Right lobe of liver (tissue), 6 donors: ENCODE measurements around the gene AHR. TPM values are rescaled to one million over a fixed set of nuclear protein-coding genes. Genes with fewer than 3 reads are reported as not detected.
A peak's percentile ranks its signal among the peaks of the same experiment; 100 is the strongest.

Experiments used
- ATAC-seq, 4 donors: fragments of 200-7000 bp; cut with Tn5 transposase; one replicate each; pipeline ENCODE4 v1.9.1; 2020; ENCODE audit warnings: mild to moderate bottlenecking in 4 of 4, moderate library complexity in 4 of 4
- DNase-seq, 3 donors: peaks; one replicate each; pipeline ENCODE4 v3.0.0-alpha.2; 2020
- H3K27ac ChIP-seq, 3 donors: fragments of 200-600 bp; one replicate each; pipeline ENCODE4 v1.8.0; 2022
- H3K27me3 ChIP-seq, 2 donors: fragments of 200-600 bp; one replicate each; pipeline ENCODE4 v1.8.0; 2022
- H3K36me3 ChIP-seq, 4 donors: fragments of 200-600 bp; sonication (generic) in 1 of 4; one replicate each; pipeline versions ENCODE4 v1.5.1 to v1.8.0; 2017 to 2022; ENCODE audit warnings: control low read depth in 1 of 4
- H3K4me1 ChIP-seq, 4 donors: fragments of 200-600 bp; sonication (generic) in 1 of 4; one replicate each; pipeline versions ENCODE4 v1.5.1 to v1.8.0; 2017 to 2022; ENCODE audit warnings: control low read depth in 1 of 4
- H3K4me3 ChIP-seq, 3 donors: fragments of 200-600 bp; one replicate each; pipeline ENCODE4 v1.8.0; 2022
- H3K9me3 ChIP-seq, 4 donors: fragments of 200-600 bp; sonication (generic) in 1 of 4; one replicate each; pipeline versions ENCODE4 v1.5.1 to v1.8.0; 2017 to 2022; ENCODE audit warnings: control low read depth in 1 of 4
- POLR2A ChIP-seq: fragments of 450-650 bp; IDR thresholded peaks from one replicate; pipeline ENCODE4 v1.6.1; 2017; ENCODE audit warnings: antibody characterized with exemption, mild to moderate bottlenecking
- WGBS: methylation state at CpG from one replicate; pipeline ENCODE4 v1.1.6; 2018; ENCODE audit warnings: low coverage, low lambda C conversion rate; ENCODE audit not compliant: insufficient coverage; ENCODE audit errors: missing lambda C conversion rate; 5-methylcytosine and 5-hydroxymethylcytosine counted together
- intact Hi-C, 2 donors: fragments of 100-400 bp; cut with DNase I; formaldehyde crosslinking; loops; one replicate each; pipeline versions ENCODE4 v1.11.2 to v1.14.1; 2022
- total RNA-seq, 6 experiments: library from RNA; depleted of rRNA in 2 of 6; stranded (reverse); fragments of >200 nt in 2 of 6; fragmentation: NEBNext Ultra II Directional in 3 of 6; extraction: Animal tissue kit (Norgen Biotek cat#: 25700) in 3 of 6; gene quantifications; one replicate each; pipeline versions ENCODE4 v1.1.0 to v1.2.4, GENCODE V29; 2016 to 2023
- TF ChIP-seq, protein P1 (sequence below), 4 donors: fragments of 200-600 bp in 3 of 4; fragments of 450-650 bp in 1 of 4; IDR thresholded peaks; one replicate each; pipeline versions ENCODE4 v1.5.1 to v1.8.0; 2016 to 2022; ENCODE audit warnings: antibody characterized with exemption in 4 of 4, mild to moderate bottlenecking in 2 of 4
- donor health status: DM: no; HTN: yes; CAD: no.
- donor health status: DM: no; HTN: no; CAD: no.
- donor health status: DM: no; HTN: no; CAD: no.
- donor health status: DM: no; HTN: yes; CAD: no.
- donor health status: DM: no; HTN: yes; CAD: no.

AHR gene
- total RNA-seq, 6 experiments from 2014 or later, result 31.2 to 67.9 (median 41.0) TPM

DNA sequence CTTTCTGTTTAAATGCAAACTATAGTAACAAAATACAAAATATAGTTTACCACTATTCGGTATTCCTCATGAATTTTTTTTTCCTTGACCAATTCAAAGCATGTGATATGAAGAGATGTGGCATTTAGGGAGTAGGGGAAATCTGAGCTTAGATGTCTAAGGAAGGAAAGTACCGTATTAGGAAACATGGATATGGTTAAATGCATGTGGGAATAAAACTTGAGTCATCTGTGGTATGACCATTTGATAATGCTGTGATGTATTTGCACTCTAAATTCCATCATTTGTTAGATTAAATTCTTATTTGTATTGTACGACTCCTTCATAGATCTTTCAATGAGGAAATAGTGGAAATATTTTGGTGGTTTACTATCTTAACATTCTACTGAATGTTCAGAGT, 19.7 kb downstream of the AHR start:
- 79% methylated on average over 3 of the region's 3 CpGs for WGBS
- H3K27me3 ChIP-seq, result no peaks in the 10 kb centered on the region
- TF ChIP-seq POLR2A, result no peak
- TF ChIP-seq, protein P1, sequence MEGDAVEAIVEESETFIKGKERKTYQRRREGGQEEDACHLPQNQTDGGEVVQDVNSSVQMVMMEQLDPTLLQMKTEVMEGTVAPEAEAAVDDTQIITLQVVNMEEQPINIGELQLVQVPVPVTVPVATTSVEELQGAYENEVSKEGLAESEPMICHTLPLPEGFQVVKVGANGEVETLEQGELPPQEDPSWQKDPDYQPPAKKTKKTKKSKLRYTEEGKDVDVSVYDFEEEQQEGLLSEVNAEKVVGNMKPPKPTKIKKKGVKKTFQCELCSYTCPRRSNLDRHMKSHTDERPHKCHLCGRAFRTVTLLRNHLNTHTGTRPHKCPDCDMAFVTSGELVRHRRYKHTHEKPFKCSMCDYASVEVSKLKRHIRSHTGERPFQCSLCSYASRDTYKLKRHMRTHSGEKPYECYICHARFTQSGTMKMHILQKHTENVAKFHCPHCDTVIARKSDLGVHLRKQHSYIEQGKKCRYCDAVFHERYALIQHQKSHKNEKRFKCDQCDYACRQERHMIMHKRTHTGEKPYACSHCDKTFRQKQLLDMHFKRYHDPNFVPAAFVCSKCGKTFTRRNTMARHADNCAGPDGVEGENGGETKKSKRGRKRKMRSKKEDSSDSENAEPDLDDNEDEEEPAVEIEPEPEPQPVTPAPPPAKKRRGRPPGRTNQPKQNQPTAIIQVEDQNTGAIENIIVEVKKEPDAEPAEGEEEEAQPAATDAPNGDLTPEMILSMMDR (IDR thresholded peaks at IDR 0.05), result no peak
- DNase-seq, result no peak
- ATAC-seq, result no peak
- H3K36me3 ChIP-seq, result peaks cover 0 to 4% (median under 1%) of the 10 kb centered on the region in 4 donors
- H3K4me3 ChIP-seq, result no peak overlapping the region
- intact Hi-C loops, result no loop called here
- no peak overlapping the region for H3K27ac ChIP-seq
- H3K4me1 ChIP-seq, result peaks cover 0 to 80% (median 27%) of the 10 kb centered on the region in 4 donors
- no peaks in the 10 kb centered on the region for H3K9me3 ChIP-seq

DNA sequence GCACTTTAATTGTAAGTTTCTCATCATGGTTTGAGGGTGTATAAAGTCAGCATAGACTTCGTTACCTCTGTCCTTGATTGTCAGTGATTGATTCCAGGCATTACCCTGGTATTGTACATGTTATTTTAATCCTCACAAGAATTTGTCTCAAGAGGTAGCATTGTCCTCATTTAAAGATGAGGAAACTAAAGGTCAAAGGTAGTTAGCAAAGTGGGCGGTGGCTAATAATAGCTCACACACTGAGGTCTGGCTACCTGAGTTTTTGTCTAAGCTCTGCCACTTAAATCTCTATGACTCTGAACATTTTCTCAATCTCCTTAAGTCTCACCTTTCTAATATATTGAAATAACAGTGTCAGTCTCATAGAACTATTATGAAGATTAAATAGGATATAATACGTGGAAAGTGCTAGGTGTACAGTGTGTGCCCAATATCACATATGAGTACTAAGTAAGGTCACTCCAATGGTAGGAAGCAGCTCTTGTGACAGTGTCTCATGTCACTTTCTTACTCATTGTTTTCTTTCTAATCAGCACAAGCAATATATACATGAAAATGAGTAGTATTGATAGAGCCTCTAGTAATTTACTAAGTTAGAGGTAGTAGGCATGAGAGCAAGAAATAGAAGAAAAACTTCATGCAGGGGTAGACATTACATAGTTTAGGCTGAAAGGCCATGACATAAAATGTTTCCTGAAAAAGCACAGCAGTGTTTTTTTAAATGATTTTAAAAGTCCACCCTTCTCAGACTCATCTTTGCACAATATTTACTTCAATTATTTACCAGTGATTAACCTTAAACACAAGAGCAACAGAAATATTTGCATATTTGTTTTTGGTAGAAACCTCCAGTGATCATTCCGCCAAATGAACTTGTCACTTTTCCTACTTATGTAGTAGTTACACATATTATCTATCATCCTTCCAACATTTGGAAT, 21.0 kb downstream of the AHR start:
- H3K27ac ChIP-seq, result peak overlapping the region; percentile 57 to 74 (median 58)
- intact Hi-C loops, result loop anchor here in 1 of 2 donors (10.0 kb wide), 1 partner anchor 205 kb away; no protein-coding TSS in a partner anchor
- TF ChIP-seq POLR2A, result no peak
- TF ChIP-seq, protein P1 (IDR thresholded peaks at IDR 0.05), result no peak

DNA sequence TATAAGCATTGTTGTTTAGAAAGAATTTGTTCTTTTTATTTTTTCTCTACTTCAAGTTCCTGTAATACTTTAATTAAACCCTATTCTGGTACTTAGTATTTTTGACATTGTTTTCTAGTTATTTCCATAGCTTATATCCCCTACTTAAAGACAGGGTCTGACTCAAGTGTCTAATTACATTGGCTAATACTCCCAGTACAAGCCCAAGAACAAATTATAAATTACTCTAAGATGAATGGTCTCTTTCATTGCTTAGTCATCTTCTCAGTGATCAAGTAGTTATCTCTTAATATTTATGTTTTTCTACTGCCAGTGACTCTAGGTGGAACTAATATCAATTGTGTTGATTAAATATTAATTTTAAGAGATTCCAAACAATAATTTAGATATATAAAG, 21.6 kb downstream of the AHR start:
- ATAC-seq (peak in 1 of 4 donors; percentile 12), DNase-seq (no peak)
- H3K27ac ChIP-seq, result peak overlapping the region; percentile 57 to 74 (median 58)
- peaks cover 0 to 9% (median 5%) of the 10 kb centered on the region in 4 donors for H3K36me3 ChIP-seq
- H3K9me3 ChIP-seq, result no peaks in the 10 kb centered on the region
- peaks cover 0 to 69% (median 21%) of the 10 kb centered on the region in 4 donors for H3K4me1 ChIP-seq
- intact Hi-C loops, result loop anchor here in 1 of 2 donors (10.0 kb wide), 1 partner anchor 205 kb away; no protein-coding TSS in a partner anchor
- no peak for TF ChIP-seq POLR2A
- TF ChIP-seq, protein P1 (IDR thresholded peaks at IDR 0.05), result no peak
- peak overlapping the region in 1 of 3 donors; percentile 1 for H3K4me3 ChIP-seq
- H3K27me3 ChIP-seq, result no peaks in the 10 kb centered on the region

More for the DNA sequence above, 21.0 kb downstream of the AHR start:
- WGBS, result 38% methylated on average over 4 of the region's 4 CpGs
- Histone ChIP-seq H3K4me1 (peaks cover 0 to 72% (median 24%) of the 10 kb centered on the region in 4 donors), H3K9me3 (no peaks in the 10 kb centered on the region), H3K36me3 (peaks cover 0 to 9% (median 5%) of the 10 kb centered on the region in 4 donors), H3K27me3 (no peaks in the 10 kb centered on the region), H3K4me3 (no peak overlapping the region)
- ATAC-seq (peak; percentile 50 to 62 (median 55)), DNase-seq (no peak)

DNA sequence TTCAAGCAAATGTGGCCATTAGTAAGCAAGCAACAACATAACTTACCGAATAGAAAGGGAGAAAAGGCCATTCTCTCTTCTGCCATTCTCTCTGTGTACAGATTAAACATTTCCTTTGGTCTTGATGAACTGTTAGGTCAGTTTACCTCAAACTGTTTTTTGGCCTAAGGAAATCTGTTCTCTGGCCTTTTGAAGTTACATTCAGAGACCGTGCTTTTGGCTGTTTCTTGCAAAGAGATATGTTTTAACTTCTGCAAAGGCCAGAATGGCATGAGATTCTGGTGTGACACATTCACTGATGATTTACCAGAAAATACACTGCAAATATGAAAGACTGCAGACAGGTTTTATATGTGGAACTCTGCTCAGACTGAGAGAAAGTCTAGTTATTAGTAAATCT, 22.2 kb downstream of the AHR start:
- DNase-seq (no peak), ATAC-seq (peak; percentile 45 to 85 (median 76))
- intact Hi-C loops, result loop anchor here in 1 of 2 donors (10.0 kb wide), 1 partner anchor 204 kb away; no protein-coding TSS in a partner anchor
- peaks cover 0 to 64% (median 19%) of the 10 kb centered on the region in 4 donors for H3K4me1 ChIP-seq
- no peaks in the 10 kb centered on the region for H3K27me3 ChIP-seq
- TF ChIP-seq, protein P1 (IDR thresholded peaks at IDR 0.05), result no peak
- no peak for TF ChIP-seq POLR2A
- H3K4me3 ChIP-seq, result peak overlapping the region in 1 of 3 donors; percentile 1
- 16% methylated on average over 2 of the region's 2 CpGs for WGBS
- H3K27ac ChIP-seq, result peak overlapping the region; percentile 57 to 74 (median 58)
- H3K9me3 ChIP-seq, result no peaks in the 10 kb centered on the region
- H3K36me3 ChIP-seq, result peaks cover 0 to 13% (median 5%) of the 10 kb centered on the region in 4 donors
